ENCODE data around the gene OSBPL6.

Gene OSBPL6

GRCh38 chr2:178394859-178395258 is 200.5 kb downstream of the OSBPL6 start:
- in situ Hi-C loops (cut with HindIII; ENCODE audit: low sequenced_read_pairs), result no loop called here
- TF ChIP-seq CTCF (IDR thresholded peaks at IDR 0.05; ENCODE audit: low read depth, low read length), result no peak

GRCh38 chr2:178395295-178395694 is 201.0 kb downstream of the OSBPL6 start:
- no peak for TF ChIP-seq CTCF (IDR thresholded peaks at IDR 0.05; ENCODE audit: low read depth, low read length)
- in situ Hi-C loops (cut with HindIII; ENCODE audit: low sequenced_read_pairs), result no loop called here
- no peak for DNase-seq (ENCODE audit: low read depth, low spot score)
- no peak overlapping the region for H3K4me3 ChIP-seq (ENCODE audit: low read depth, low read length)

More at GRCh38 chr2:178394859-178395258, 200.5 kb downstream of the OSBPL6 start:
- DNase-seq (ENCODE audit: low read depth, low spot score), result no peak
- no peak overlapping the region for H3K4me3 ChIP-seq (ENCODE audit: low read depth, low read length)

- H3K4me3 ChIP-seq (ENCODE audit: low read depth, low read length), result no peak overlapping the region
- DNase-seq (ENCODE audit: low read depth, low spot score), result no peak
- TF ChIP-seq CTCF (IDR thresholded peaks at IDR 0.05; ENCODE audit: low read depth, low read length), result no peak
- in situ Hi-C loops (cut with HindIII; ENCODE audit: low sequenced_read_pairs), result no loop called here
Observed at GRCh38 chr2:178395941-178396570, 201.7 kb downstream of the OSBPL6 start.

- no peak overlapping the region for H3K4me3 ChIP-seq (ENCODE audit: low read depth, low read length)
- peak; percentile 56 for DNase-seq (ENCODE audit: low read depth, low spot score)
- peak; percentile 65 for TF ChIP-seq CTCF (IDR thresholded peaks at IDR 0.05; ENCODE audit: low read depth, low read length)
- in situ Hi-C loops (cut with HindIII; ENCODE audit: low sequenced_read_pairs), result no loop called here
Observed at GRCh38 chr2:178397002-178397605, 202.8 kb downstream of the OSBPL6 start.

GRCh38 chr2:178401994-178402437 is 207.7 kb downstream of the OSBPL6 start:
- no peak for DNase-seq (ENCODE audit: low read depth, low spot score)
- in situ Hi-C loops (cut with HindIII; ENCODE audit: low sequenced_read_pairs), result no loop called here
- no peak for TF ChIP-seq CTCF (IDR thresholded peaks at IDR 0.05; ENCODE audit: low read depth, low read length)
- H3K4me3 ChIP-seq (ENCODE audit: low read depth, low read length), result no peak overlapping the region

- no peak overlapping the region for H3K4me3 ChIP-seq (ENCODE audit: low read depth, low read length)
- DNase-seq (ENCODE audit: low read depth, low spot score), result no peak
- TF ChIP-seq CTCF (IDR thresholded peaks at IDR 0.05; ENCODE audit: low read depth, low read length), result no peak
- in situ Hi-C loops (cut with HindIII; ENCODE audit: low sequenced_read_pairs), result no loop called here
Observed at GRCh38 chr2:178403671-178404306, 209.5 kb downstream of the OSBPL6 start.
